T-helper 2 cell treated with Interferon-gamma antibody and Interleukin-4, amounts not matched to agents 5 μg/mL and 100 μg/mL, for 36 hours (primary cell): Measurements from ENCODE around the gene ADARB2.
"Not testable (repeated sequence)": the region's sequence is repeated elsewhere in the genome, so short reads cannot be mapped to it uniquely, and the experiment has no call there.

Source experiments
- DNase-seq: peaks from one replicate; pipeline ENCODE4 v3.0.0; 2021; ENCODE audit warnings: low spot score
- H3K27ac Mint-ChIP-seq: one replicate; pipeline ENCODE4 v1.8.0; 2021; ENCODE audit warnings: mild to moderate bottlenecking, mixed read lengths
- H3K27me3 Mint-ChIP-seq: one replicate; pipeline ENCODE4 v1.8.0; 2021; ENCODE audit warnings: low read depth, mixed read lengths
- H3K36me3 Mint-ChIP-seq: one replicate; pipeline ENCODE4 v1.8.0; 2021; ENCODE audit warnings: low read depth, mixed read lengths
- H3K4me1 Mint-ChIP-seq: one replicate; pipeline ENCODE4 v1.8.0; 2021; ENCODE audit warnings: low read depth, mixed read lengths
- H3K4me3 Mint-ChIP-seq: one replicate; pipeline ENCODE4 v1.8.0; 2022; ENCODE audit warnings: mild to moderate bottlenecking, moderate library complexity, mixed read lengths
- H3K9me3 Mint-ChIP-seq: one replicate; pipeline ENCODE4 v1.8.0; 2021; ENCODE audit warnings: mixed read lengths

The ADARB2 gene

DNA sequence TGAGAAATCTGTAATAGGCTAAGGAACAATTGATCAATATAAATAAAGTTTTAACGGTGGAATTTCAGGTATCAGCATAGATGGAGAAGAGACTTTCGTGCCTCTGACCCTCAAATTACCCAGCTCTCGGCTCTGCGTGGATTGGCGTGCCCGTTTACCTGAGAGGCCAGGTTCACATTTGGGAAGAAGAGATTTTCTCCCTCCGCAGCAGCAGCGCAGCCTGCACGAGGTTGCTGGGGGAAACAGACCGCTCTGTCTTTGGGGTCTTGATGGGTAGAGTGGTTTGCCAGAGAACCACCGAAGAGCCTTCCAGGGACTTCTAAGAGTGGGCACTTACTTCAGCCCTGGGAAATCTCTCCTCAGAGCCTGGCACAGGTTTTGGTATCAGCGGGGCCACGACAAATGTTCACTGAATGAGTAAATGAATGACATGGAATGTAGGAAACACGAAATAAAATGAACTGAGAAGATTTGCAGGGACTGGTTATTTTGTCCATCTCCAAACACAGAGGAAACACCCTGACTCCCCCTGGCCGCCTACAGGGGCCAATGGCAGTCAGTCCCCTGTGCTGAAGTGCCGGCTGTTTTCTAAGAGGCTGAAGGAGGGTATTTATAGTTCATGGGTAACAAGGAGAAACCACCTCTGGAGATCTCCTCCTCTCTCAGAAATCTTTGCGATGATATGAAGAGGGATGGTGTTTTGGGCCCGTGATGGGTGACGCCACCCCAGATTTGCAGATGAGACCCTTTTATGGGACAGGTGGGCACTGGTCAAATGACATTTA, 338.5 kb downstream of the ADARB2 start:
- Mint-ChIP-seq H3K27me3 (no peaks in the 10 kb centered on the region), H3K4me1 (no peaks in the 10 kb centered on the region), H3K9me3 (no peaks in the 10 kb centered on the region), H3K27ac (no peak overlapping the region), H3K4me3 (no peak overlapping the region), H3K36me3 (no peaks in the 10 kb centered on the region)
- DNase-seq: no peak

DNA sequence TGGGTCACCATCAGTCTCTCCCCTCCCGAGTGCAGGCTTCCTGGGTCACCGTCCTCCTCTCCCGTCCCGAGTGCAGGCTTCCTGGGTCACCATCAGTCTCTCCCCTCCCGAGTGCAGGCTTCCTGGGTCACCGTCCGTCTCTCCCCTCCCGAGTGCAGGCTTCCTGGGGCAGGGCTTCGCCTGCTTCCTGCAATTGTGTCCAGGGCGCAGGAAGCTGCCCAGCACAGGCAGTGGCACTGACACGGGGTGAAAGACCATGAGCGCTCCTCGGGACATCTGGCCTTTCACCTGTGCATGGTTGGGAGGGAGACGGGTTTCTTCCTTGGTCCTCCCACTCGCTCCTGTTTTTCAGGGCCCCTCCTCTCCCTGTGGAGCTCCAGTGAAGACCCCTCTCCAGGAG, 339.2 kb downstream of the ADARB2 start:
- not testable (repeated sequence) for DNase-seq, H3K27ac Mint-ChIP-seq, H3K9me3 Mint-ChIP-seq, H3K4me3 Mint-ChIP-seq, H3K36me3 Mint-ChIP-seq, H3K4me1 Mint-ChIP-seq, H3K27me3 Mint-ChIP-seq

DNA sequence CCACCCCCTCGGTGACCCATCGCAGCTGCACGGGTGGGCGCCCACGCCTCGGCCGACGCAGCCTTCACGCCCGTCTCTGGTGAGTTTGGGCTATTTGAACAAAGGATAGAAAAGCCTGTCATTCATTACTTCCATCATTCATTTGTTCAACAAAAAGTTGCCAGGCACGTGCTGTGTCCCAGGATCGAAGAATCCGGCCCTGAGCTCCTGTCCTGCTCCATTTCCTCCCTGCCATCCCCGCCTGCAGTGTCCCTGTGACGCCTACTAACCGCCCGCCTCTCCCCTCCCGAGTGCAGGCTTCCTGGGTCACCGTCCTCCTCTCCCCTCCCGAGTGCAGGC, 341.1 kb downstream of the ADARB2 start:
- H3K4me1 Mint-ChIP-seq: no peaks in the 10 kb centered on the region
- H3K27me3 Mint-ChIP-seq: no peaks in the 10 kb centered on the region
- no peaks in the 10 kb centered on the region for H3K36me3 Mint-ChIP-seq
- H3K4me3 Mint-ChIP-seq: no peak overlapping the region
- DNase-seq: no peak
- no peaks in the 10 kb centered on the region for H3K9me3 Mint-ChIP-seq
- no peak overlapping the region for H3K27ac Mint-ChIP-seq

DNA sequence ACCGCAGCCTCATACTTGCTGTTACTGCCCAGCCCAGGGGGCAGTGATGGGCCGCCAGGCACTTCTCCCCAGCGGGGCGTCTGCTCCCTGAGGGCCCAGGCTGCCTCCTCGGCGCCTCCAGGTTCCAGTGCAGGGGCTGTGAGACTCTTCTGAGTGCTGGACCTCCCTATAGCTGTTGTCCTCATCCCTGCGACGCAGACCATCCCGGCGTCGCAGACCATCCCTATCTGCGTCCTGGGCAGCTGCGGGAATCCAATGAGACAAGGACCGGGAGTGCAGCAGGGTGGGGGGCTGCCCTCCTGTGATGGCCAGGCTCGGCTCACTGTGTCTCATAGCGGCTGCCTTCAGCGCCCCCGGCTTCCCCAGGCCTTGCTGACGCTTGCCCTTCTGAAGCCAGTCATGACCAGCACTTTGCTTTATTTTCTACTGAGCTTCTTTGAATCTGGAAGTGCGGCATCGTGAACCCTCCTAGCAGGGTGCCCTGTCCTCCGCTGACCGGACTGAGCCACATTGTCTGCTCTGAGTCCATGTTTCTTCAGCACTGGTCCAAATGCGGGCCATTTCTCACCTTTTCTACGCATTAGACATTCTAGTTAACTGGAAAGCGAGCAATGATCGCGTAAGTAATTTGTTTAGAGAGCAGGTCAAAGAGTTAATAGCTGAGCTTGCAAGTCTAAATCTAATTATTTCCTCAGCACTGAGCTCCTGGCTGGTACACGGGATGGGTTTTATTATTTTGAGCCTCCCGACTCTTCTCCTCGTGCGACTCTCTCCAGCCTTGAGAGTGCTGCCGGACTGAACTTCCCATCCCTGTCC, 341.6 kb downstream of the ADARB2 start:
- Mint-ChIP-seq H3K27me3 (no peaks in the 10 kb centered on the region), H3K36me3 (no peaks in the 10 kb centered on the region), H3K27ac (no peak overlapping the region), H3K9me3 (no peaks in the 10 kb centered on the region), H3K4me3 (no peak overlapping the region), H3K4me1 (no peaks in the 10 kb centered on the region)
- DNase-seq: no peak

DNA sequence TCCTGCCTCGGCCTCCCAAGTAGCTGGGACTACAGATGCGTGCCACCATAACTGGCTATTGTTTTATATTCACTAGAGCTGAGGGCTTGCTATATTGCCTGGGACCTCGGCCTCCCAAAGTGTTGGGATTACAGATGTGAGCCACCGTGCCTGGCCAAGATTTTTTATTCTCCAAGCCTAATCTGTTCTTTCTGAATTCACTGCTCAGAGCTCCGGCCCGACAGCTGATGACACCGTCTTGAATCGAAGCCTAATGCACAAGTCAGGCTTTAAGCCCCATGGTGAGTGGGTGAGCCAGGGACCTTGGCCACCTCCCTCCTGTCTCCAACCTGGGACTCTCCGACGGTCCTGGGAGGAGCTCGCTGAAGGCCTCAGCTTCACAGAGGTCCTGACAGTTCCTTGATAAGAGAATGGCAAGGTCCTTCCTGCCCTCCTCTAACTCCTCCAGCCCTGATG, 342.3 kb downstream of the ADARB2 start:
- no peaks in the 10 kb centered on the region for H3K9me3 Mint-ChIP-seq
- DNase-seq: no peak
- no peak overlapping the region for H3K4me3 Mint-ChIP-seq
- no peaks in the 10 kb centered on the region for H3K4me1 Mint-ChIP-seq
- H3K27me3 Mint-ChIP-seq: no peaks in the 10 kb centered on the region
- H3K27ac Mint-ChIP-seq: no peak overlapping the region
- no peaks in the 10 kb centered on the region for H3K36me3 Mint-ChIP-seq

DNA sequence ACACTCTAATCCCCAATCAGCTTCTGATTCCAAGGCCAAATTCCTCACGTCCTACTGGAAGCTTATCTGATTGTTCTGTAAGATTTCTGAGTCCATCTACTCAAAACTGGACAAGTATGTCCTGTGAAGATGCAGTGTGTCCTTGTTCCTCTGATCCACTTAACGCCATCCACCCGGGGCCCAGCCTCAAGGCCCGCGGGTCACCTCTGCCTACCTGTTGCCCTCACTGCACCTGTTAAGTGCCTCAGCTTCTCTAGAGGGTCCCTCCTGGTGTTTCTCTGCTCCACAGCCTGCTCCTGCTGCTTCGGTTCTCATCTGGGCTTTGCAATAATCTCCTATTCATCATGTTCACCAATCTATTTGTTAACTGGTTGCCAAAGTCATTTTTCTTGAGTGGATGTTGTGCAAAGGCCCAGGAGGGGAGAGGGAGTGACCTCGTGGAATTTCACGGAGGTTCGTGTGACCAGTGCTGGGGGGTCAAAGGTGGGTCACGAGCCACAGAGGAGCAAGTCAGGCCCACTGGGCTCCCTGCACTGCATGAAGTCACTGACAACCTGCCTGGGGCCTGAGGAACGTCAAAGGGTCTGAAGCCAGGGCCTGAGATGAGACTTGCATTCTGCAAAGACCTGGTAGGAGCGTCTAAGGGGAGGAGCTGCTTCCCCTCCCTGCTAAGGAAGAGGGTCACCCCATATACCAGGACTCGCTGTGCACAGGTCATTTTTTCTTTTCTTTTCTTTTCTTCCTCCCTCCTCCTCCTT, 343.0 kb downstream of the ADARB2 start:
- no peaks in the 10 kb centered on the region for H3K4me1 Mint-ChIP-seq
- H3K27me3 Mint-ChIP-seq: no peaks in the 10 kb centered on the region
- no peak overlapping the region for H3K27ac Mint-ChIP-seq

DNA sequence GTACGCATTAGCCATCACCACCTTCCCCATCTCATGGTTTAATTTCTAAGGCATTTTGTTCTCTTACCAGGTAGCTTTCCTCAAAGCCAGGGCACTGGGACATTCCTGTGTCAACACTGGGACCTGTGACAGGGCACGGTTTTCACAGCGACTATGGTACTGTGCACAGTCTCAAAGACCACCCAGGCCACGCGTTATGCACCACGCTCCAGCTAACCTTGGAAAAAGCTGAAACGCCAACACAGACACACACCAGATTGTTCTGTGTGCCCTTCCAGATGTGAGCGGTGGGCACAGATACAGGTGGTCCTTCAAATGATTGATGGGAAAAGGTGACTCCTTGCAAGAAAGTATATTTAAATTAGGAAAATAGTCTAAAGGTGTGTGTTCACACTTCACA, 343.8 kb downstream of the ADARB2 start:
- H3K9me3 Mint-ChIP-seq: no peaks in the 10 kb centered on the region
- H3K36me3 Mint-ChIP-seq: no peaks in the 10 kb centered on the region
- DNase-seq: no peak
- H3K27me3 Mint-ChIP-seq: peaks cover 2% of the 10 kb centered on the region
- no peaks in the 10 kb centered on the region for H3K4me1 Mint-ChIP-seq
- H3K4me3 Mint-ChIP-seq: no peak overlapping the region
- no peak overlapping the region for H3K27ac Mint-ChIP-seq

More for the DNA sequence above, 343.0 kb downstream of the ADARB2 start:
- Mint-ChIP-seq H3K4me3 (no peak overlapping the region), H3K9me3 (no peaks in the 10 kb centered on the region), H3K36me3 (no peaks in the 10 kb centered on the region)
- no peak for DNase-seq

DNA sequence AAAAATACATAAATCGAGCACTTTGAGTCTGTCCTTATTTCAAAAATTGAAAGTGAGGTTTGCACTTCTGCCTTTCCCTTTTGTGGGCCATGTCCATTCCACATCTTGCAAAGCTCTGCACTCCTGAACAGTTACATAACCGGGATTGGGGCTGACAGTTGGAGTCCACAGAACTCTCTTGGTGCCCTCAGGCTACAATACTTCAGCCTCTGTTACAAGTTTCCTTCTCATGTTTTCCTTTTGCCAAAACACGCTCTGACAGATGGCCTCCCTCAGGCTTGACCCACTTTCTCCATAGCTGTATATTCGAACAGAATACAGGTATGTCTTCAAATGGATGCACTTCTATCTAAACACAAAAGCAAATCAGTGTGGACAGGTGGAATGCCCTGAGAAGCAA, 345.2 kb downstream of the ADARB2 start:
- Mint-ChIP-seq H3K4me1 (no peaks in the 10 kb centered on the region), H3K9me3 (no peaks in the 10 kb centered on the region), H3K36me3 (no peaks in the 10 kb centered on the region), H3K4me3 (no peak overlapping the region), H3K27ac (no peak overlapping the region), H3K27me3 (peaks cover 3% of the 10 kb centered on the region)
- DNase-seq: no peak

DNA sequence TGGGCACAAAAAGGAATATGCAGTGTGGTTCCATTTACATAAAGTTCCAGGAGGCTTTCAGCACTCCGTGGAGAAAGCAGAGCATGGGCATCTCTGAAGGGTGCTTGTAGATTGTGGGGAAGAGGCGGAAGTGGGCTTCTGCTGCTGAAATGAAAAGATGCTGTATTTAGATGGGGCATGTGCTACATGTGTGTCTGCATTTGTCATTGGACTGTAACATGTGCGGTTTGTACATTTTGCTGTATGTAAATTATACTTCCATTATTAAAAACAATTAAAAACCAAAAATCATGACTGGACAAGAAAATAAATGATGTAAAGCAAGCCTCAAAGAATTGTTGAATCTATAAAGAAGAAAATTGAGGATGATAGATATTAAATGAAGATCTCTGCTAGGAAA, 347.1 kb downstream of the ADARB2 start:
- H3K36me3 Mint-ChIP-seq: no peaks in the 10 kb centered on the region

DNA sequence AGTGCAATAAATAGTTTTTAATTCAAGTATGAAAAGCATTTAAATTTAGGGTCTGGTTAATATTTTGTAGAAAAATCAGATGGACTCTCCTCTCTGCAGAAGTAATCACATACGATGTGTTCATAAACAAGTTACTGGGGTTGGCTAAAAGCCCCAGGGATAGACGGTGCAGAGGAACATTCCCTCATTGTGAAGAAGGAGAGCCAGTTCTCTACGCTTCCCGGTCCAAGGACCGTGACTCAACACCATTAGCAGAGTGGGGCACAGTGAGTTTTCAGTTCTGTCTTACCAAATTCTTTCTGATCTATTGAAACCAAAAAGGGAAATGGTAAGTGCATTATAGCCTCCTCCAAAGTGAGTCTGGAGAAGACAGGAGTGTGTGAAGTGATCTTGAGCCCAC, 353.3 kb downstream of the ADARB2 start:
- H3K4me1 Mint-ChIP-seq: no peaks in the 10 kb centered on the region
- H3K4me3 Mint-ChIP-seq: no peak overlapping the region
- no peaks in the 10 kb centered on the region for H3K9me3 Mint-ChIP-seq
- H3K27me3 Mint-ChIP-seq: peaks cover 24% of the 10 kb centered on the region
- no peaks in the 10 kb centered on the region for H3K36me3 Mint-ChIP-seq
- H3K27ac Mint-ChIP-seq: no peak overlapping the region
- no peak for DNase-seq

More for the DNA sequence above, 347.1 kb downstream of the ADARB2 start:
- no peaks in the 10 kb centered on the region for H3K9me3 Mint-ChIP-seq
- peaks cover 11% of the 10 kb centered on the region for H3K27me3 Mint-ChIP-seq
- no peak for DNase-seq
- no peaks in the 10 kb centered on the region for H3K4me1 Mint-ChIP-seq
- H3K4me3 Mint-ChIP-seq: no peak overlapping the region
- no peak overlapping the region for H3K27ac Mint-ChIP-seq

DNA sequence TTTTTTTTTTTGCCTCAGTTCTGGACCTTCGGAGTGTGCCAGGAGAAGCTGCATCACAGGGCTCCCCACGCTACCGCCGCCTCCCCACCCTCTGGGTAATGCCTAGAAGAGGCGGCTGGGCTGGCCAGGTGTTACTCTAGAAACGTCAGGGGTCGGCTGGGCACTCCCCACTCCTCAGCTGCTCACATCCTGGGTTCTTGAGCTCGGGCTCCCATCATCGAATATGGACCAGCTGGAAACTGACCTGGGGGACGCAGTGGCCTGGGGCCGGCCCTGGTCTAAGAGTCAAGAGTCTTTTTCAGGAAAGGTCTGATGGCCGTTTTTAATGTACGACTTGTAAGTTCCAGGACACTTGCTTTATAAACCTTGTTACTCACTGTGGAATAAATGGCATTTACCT, 354.6 kb downstream of the ADARB2 start:
- Mint-ChIP-seq H3K27ac (no peak overlapping the region), H3K36me3 (no peaks in the 10 kb centered on the region), H3K4me1 (no peaks in the 10 kb centered on the region), H3K4me3 (no peak overlapping the region), H3K9me3 (no peaks in the 10 kb centered on the region), H3K27me3 (peaks cover 30% of the 10 kb centered on the region)
- DNase-seq: no peak

DNA sequence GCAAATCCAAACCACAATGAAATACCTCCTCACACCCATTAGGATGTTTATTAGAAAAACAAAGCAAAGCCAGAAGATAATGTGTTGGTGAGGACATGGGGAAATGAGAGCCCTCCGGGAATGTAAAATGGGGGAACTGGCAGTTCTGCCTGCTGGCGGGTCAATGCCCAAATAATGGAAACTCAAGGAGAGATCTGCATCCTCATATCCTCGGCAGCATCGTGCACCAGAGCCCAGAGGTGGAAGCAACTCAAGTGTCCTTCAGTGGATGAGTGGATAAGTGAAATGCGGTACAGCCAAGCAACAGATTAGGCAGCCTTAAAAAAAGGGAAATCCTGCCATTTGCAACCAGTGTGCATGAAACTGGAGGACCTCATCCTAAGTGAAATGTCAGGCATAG, 356.0 kb downstream of the ADARB2 start:
- no peak overlapping the region for H3K4me3 Mint-ChIP-seq
- H3K27me3 Mint-ChIP-seq: peaks cover 24% of the 10 kb centered on the region
- no peak overlapping the region for H3K27ac Mint-ChIP-seq

DNA sequence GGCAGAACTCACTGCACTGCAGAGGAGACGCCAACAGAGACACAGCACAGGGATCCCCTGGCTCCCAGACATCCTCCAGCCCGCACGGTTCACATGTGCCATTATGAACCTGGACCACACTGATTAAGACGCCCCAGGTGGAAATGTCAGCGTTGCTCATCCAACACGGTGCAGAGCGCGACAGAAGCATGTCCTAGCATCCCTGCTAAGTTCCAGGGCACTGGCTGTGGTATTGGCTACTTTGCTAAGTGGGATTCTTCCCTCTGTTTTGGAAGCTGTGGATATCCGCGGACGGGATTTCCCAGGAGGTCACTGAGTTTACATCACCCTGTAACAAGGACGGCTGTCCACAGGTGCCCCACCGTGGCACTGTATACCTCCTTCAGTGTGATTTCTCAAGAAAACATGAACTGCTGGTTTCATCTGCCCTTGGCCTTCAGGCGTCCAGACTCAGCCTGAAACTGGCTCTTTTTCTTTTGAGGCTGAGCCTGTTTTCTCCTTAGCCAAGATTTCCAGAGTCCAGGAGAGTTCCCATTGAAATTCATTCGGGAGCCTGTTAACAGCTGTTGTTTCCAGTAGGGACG, 357.1 kb downstream of the ADARB2 start:
- peaks cover 21% of the 10 kb centered on the region for H3K27me3 Mint-ChIP-seq
- no peak for DNase-seq
- H3K27ac Mint-ChIP-seq: no peak overlapping the region
- H3K4me1 Mint-ChIP-seq: no peaks in the 10 kb centered on the region
- H3K4me3 Mint-ChIP-seq: no peak overlapping the region
- no peaks in the 10 kb centered on the region for H3K36me3 Mint-ChIP-seq
- peaks cover 8% of the 10 kb centered on the region for H3K9me3 Mint-ChIP-seq

More for the DNA sequence above, 356.0 kb downstream of the ADARB2 start:
- no peak for DNase-seq
- no peaks in the 10 kb centered on the region for H3K4me1 Mint-ChIP-seq
- H3K9me3 Mint-ChIP-seq: no peaks in the 10 kb centered on the region
- no peaks in the 10 kb centered on the region for H3K36me3 Mint-ChIP-seq

DNA sequence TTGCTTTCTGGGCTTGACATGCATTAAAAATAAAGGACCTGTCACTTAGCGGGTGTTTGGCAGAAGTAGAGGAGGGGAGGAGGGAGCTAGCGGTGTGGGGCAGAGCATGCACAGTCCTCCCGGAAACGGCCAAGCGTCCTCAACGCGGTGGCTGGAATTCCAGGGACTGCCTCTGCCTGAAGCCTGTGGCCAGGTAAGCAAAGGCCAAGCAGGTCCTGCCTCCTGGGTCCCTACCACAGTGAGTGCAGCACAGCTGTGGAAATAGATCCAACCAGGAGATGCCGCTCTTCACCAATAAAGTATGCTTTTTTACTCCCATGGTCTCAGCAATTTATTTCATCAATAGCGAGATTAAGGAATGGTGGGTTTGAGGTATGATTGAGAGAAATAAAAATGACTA, 357.7 kb downstream of the ADARB2 start:
- Mint-ChIP-seq H3K27ac (no peak overlapping the region), H3K36me3 (no peaks in the 10 kb centered on the region), H3K4me3 (no peak overlapping the region), H3K27me3 (peaks cover 20% of the 10 kb centered on the region), H3K9me3 (peaks cover 8% of the 10 kb centered on the region), H3K4me1 (no peaks in the 10 kb centered on the region)
- no peak for DNase-seq
